GM12892 (cell line): ENCODE measurements around the gene SMOC2.

ENCODE experiments used
- POLR2A ChIP-seq: IDR thresholded peaks from 2 replicates; pipeline ENCODE4 v1.6.1; 2011; ENCODE audit warnings: low read depth, low read length, control low read depth
- POLR2AphosphoS5 ChIP-seq: IDR thresholded peaks from 2 replicates; pipeline ENCODE4 v1.6.1; 2011; ENCODE audit warnings: low read depth, low read length, control low read depth
- TAF1 ChIP-seq: IDR thresholded peaks from 2 replicates; pipeline ENCODE4 v1.6.1; 2011; ENCODE audit warnings: low read depth, mild to moderate bottlenecking, control low read depth, low read length, borderline replicate concordance

DNA sequence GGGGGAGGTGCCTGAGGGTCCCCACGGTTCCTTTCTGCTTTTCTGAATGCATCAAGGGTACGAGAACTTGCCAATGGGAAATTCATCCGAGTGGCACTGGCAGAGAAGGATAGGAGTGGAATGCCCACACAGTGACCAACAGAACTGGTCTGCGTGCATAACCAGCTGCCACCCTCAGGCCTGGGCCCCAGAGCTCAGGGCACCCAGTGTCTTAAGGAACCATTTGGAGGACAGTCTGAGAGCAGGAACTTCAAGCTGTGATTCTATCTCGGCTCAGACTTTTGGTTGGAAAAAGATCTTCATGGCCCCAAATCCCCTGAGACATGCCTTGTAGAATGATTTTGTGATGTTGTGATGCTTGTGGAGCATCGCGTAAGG lies 226.4 kb downstream of the SMOC2 start:
- TF ChIP-seq POLR2AphosphoS5, result no peak
- no peak for TF ChIP-seq POLR2A
- TF ChIP-seq TAF1, result no peak
